ENCODE results near the gene GNG4.
"Not testable (repeated sequence)": the region's sequence is repeated elsewhere in the genome, so short reads cannot be mapped to it uniquely, and the experiment has no call there.

GNG4 gene

GRCh38 chr1:235545292-235545930, 104.2 kb downstream of the GNG4 start:
- no peak for DNase-seq (ENCODE audit: low read depth, low spot score)

GRCh38 chr1:235542845-235543244, 106.7 kb downstream of the GNG4 start:
- DNase-seq (ENCODE audit: low read depth, low spot score): not testable (repeated sequence)

- DNase-seq (ENCODE audit: low read depth, low spot score): no peak
These were observed 116.0 kb downstream of the GNG4 start for GRCh38 chr1:235533476-235534168.

GRCh38 chr1:235532360-235532759, 117.2 kb downstream of the GNG4 start:
- no peak for DNase-seq (ENCODE audit: low read depth, low spot score)

GRCh38 chr1:235527196-235527814, 122.3 kb downstream of the GNG4 start:
- no peak for DNase-seq (ENCODE audit: low read depth, low spot score)

GRCh38 chr1:235525314-235525713, 124.3 kb downstream of the GNG4 start:
- DNase-seq (ENCODE audit: low read depth, low spot score): no peak

- no peak for DNase-seq (ENCODE audit: low read depth, low spot score)
These were observed 132.6 kb downstream of the GNG4 start for GRCh38 chr1:235516862-235517446.

GRCh38 chr1:235515844-235516512, 133.6 kb downstream of the GNG4 start:
- DNase-seq (ENCODE audit: low read depth, low spot score): no peak

GRCh38 chr1:235513495-235514366, 135.9 kb downstream of the GNG4 start:
- no peak for DNase-seq (ENCODE audit: low read depth, low spot score)

- no peak for DNase-seq (ENCODE audit: low read depth, low spot score)
These were observed 137.9 kb downstream of the GNG4 start for GRCh38 chr1:235511470-235512240.

GRCh38 chr1:235510823-235511222, 138.8 kb downstream of the GNG4 start:
- no peak for DNase-seq (ENCODE audit: low read depth, low spot score)

- DNase-seq (ENCODE audit: low read depth, low spot score): no peak
These were observed 142.0 kb downstream of the GNG4 start for GRCh38 chr1:235507623-235508022.

GRCh38 chr1:235504494-235505222, 144.9 kb downstream of the GNG4 start:
- peak; percentile 95 for DNase-seq (ENCODE audit: low read depth, low spot score)

- DNase-seq (ENCODE audit: low read depth, low spot score): no peak
These were observed 145.5 kb downstream of the GNG4 start, which contains the start of gene B3GALNT2 for GRCh38 chr1:235504122-235504493. Gene B3GALNT2, minus strand, starts transcription at chr1:235504452. Its CDS starts 200 bp downstream, at chr1:235504252.

GRCh38 chr1:235503403-235504121, 146.0 kb downstream of the GNG4 start:
- no peak for DNase-seq (ENCODE audit: low read depth, low spot score)

GRCh38 chr1:235502601-235503402, 146.8 kb downstream of the GNG4 start:
- no peak for DNase-seq (ENCODE audit: low read depth, low spot score)

GRCh38 chr1:235500971-235501540, 148.5 kb downstream of the GNG4 start:
- no peak for DNase-seq (ENCODE audit: low read depth, low spot score)

Measured in activated naive CD8-positive, alpha-beta T cell treated with anti-CD3 and anti-CD28 coated beads, Interleukin-2, amount 50 U/mL, for 16 hours (primary cell).